HepG2 (cell line): ENCODE results near the gene TCAP. TPM values are rescaled to one million over a fixed set of nuclear protein-coding genes. Genes with fewer than 3 reads are reported as not detected.

Source experiments
- CENPT ChIP-seq: sonication (generic); formaldehyde crosslinking; IDR thresholded peaks from 2 replicates; pipeline ENCODE4 v1.8.0; 2022; ENCODE audit warnings: low read depth, mild to moderate bottlenecking, moderate library complexity, missing genetic modification reagents
- IKZF4 ChIP-seq: sonication (generic); formaldehyde crosslinking; IDR thresholded peaks from 2 replicates; pipeline ENCODE4 v1.5.1; 2020; ENCODE audit warnings: borderline replicate concordance, mild to moderate bottlenecking, low read depth, missing genetic modification reagents; ENCODE audit errors: not compliant biosample characterization
- MXI1 ChIP-seq: IDR thresholded peaks from 3 replicates; pipeline ENCODE4 v1.6.1; 2012; ENCODE audit warnings: low read depth, low read length, inconsistent platforms, borderline replicate concordance
- NFKB2 ChIP-seq: sonication (generic); formaldehyde crosslinking; IDR thresholded peaks from 2 replicates; pipeline ENCODE4 v1.4.0; 2020; ENCODE audit warnings: missing genetic modification reagents, borderline replicate concordance
- POLR2A ChIP-seq, 2 experiments: IDR thresholded peaks; 2 replicates each; pipeline ENCODE4 v1.6.1; 2011; ENCODE audit warnings: low read depth in 2 of 2, low read length in 2 of 2, mild to moderate bottlenecking in 1 of 2, moderate library complexity in 1 of 2; ENCODE audit not compliant: insufficient read depth in 1 of 2
- STAG1 ChIP-seq: sonication (generic); formaldehyde crosslinking; IDR thresholded peaks from 2 replicates; pipeline ENCODE4 v1.4.0; 2020; ENCODE audit warnings: missing genetic modification reagents
- XRCC5 ChIP-seq: fragments of 200-400 bp; formaldehyde crosslinking; optimal IDR thresholded peaks from 2 replicates; pipeline ENCODE3; 2017; ENCODE audit warnings: mild to moderate bottlenecking, low read length
- ZFP90 ChIP-seq: sonication (generic); formaldehyde crosslinking; IDR thresholded peaks from 2 replicates; pipeline ENCODE4 v1.8.0; 2022; ENCODE audit warnings: missing genetic modification reagents, mild to moderate bottlenecking, inconsistent platforms, borderline replicate concordance
- ZMAT5 ChIP-seq: sonication (generic); formaldehyde crosslinking; IDR thresholded peaks from 2 replicates; pipeline ENCODE4 v1.5.0; 2020; ENCODE audit warnings: mild to moderate bottlenecking, low read depth, missing genetic modification reagents, borderline replicate concordance
- ZNF264 ChIP-seq: sonication (generic); formaldehyde crosslinking; IDR thresholded peaks from 2 replicates; pipeline ENCODE4 v1.4.0; 2020; ENCODE audit warnings: missing genetic modification reagents
- ZNF354B ChIP-seq: sonication (generic); formaldehyde crosslinking; IDR thresholded peaks from 2 replicates; pipeline ENCODE4 v1.8.0; 2022; ENCODE audit warnings: mild to moderate bottlenecking, missing genetic modification reagents
- ZNF431 ChIP-seq: sonication (generic); formaldehyde crosslinking; IDR thresholded peaks from 2 replicates; pipeline ENCODE4 v1.9.0; 2022; ENCODE audit warnings: missing genetic modification reagents, low read depth, mild to moderate bottlenecking, borderline replicate concordance
- ZNF563 ChIP-seq: sonication (generic); formaldehyde crosslinking; IDR thresholded peaks from 2 replicates; pipeline ENCODE4 v1.8.0; 2022; ENCODE audit warnings: mild to moderate bottlenecking, moderate library complexity, missing genetic modification reagents
- ZNF841 ChIP-seq: sonication (generic); formaldehyde crosslinking; IDR thresholded peaks from 2 replicates; pipeline ENCODE4 v1.8.1; 2023; ENCODE audit warnings: missing genetic modification reagents, borderline replicate concordance
- polyA plus RNA-seq, 8 experiments: library from polyadenylated mRNA; depleted of rRNA in 3 of 8; stranded (reverse) in 7 of 8; unstranded in 1 of 8; fragments of >200 nt; fragmentation: Illumina TruSeq in 4 of 8; extraction: Trizol in 4 of 8; gene quantifications; 2 replicates each; pipeline versions ENCODE4 v1.2.1 to v1.2.3, GENCODE V29; 2011 to 2016; ENCODE audit warnings: low read depth in 4 of 8, missing spikeins in 1 of 8, mixed read lengths in 1 of 8; ENCODE audit not compliant: insufficient read depth in 1 of 8
- total RNA-seq, 5 experiments: library from RNA; depleted of rRNA; stranded (reverse); fragments of >200 nt; fragmentation: Illumina TruSeq; extraction: Trizol; gene quantifications; 2 replicates each; pipeline ENCODE4 v1.2.3, GENCODE V29; 2016; ENCODE audit warnings: low read depth in 1 of 5
- TF ChIP-seq, protein P1 (sequence below): sonication (generic); formaldehyde crosslinking; IDR thresholded peaks from 2 replicates; pipeline ENCODE4 v1.5.0; 2020; ENCODE audit warnings: mild to moderate bottlenecking, missing genetic modification reagents
- TF ChIP-seq, protein P2 (sequence below): sonication (generic); formaldehyde crosslinking; IDR thresholded peaks from 2 replicates; pipeline ENCODE4 v1.4.0; 2020; ENCODE audit warnings: missing genetic modification reagents, borderline replicate concordance
- TF ChIP-seq, protein P3 (sequence below): sonication (generic); formaldehyde crosslinking; IDR thresholded peaks from 2 replicates; pipeline ENCODE4 v1.4.0; 2020; ENCODE audit warnings: missing genetic modification reagents, low read depth, mild to moderate bottlenecking, borderline replicate concordance
- TF ChIP-seq, protein P4 (sequence below): IDR thresholded peaks from 2 replicates; pipeline ENCODE4 v1.6.1; 2018; ENCODE audit warnings: missing genetic modification reagents, mild to moderate bottlenecking, missing compliant biosample characterization

The TCAP gene
- total and polyA plus RNA-seq, 2 of the 13 experiments (the other 11 are each of a cell fraction or from before 2014, with no cell fraction given) = 0.24 to 0.65 TPM

GRCh38 chr17:39671651-39672521, 6.7 kb downstream of the TCAP start (continued):
- peak; percentile 54; the same call in 1 of the 2 replicates for TF ChIP-seq ZNF563 (CRISPR knock-in tag)
- TF ChIP-seq CENPT = peak; percentile 83; the same call in 1 of the 2 replicates
- peak; percentile 43 for TF ChIP-seq IKZF4 (CRISPR knock-in tag)
- peak; percentile 65; the same call in 1 of the 2 replicates for TF ChIP-seq ZFP90 (CRISPR knock-in tag)
- no peak; a peak in 2 of 4 replicates for TF ChIP-seq POLR2A (IDR thresholded peaks at IDR 0.05; ENCODE audit: insufficient read depth in 1 of 2, low read depth in 2 of 2, low read length in 2 of 2)
- TF ChIP-seq, protein P1, sequence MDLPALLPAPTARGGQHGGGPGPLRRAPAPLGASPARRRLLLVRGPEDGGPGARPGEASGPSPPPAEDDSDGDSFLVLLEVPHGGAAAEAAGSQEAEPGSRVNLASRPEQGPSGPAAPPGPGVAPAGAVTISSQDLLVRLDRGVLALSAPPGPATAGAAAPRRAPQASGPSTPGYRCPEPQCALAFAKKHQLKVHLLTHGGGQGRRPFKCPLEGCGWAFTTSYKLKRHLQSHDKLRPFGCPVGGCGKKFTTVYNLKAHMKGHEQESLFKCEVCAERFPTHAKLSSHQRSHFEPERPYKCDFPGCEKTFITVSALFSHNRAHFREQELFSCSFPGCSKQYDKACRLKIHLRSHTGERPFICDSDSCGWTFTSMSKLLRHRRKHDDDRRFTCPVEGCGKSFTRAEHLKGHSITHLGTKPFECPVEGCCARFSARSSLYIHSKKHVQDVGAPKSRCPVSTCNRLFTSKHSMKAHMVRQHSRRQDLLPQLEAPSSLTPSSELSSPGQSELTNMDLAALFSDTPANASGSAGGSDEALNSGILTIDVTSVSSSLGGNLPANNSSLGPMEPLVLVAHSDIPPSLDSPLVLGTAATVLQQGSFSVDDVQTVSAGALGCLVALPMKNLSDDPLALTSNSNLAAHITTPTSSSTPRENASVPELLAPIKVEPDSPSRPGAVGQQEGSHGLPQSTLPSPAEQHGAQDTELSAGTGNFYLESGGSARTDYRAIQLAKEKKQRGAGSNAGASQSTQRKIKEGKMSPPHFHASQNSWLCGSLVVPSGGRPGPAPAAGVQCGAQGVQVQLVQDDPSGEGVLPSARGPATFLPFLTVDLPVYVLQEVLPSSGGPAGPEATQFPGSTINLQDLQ (CRISPR knock-in tag) = no peak
- TF ChIP-seq, protein P2, sequence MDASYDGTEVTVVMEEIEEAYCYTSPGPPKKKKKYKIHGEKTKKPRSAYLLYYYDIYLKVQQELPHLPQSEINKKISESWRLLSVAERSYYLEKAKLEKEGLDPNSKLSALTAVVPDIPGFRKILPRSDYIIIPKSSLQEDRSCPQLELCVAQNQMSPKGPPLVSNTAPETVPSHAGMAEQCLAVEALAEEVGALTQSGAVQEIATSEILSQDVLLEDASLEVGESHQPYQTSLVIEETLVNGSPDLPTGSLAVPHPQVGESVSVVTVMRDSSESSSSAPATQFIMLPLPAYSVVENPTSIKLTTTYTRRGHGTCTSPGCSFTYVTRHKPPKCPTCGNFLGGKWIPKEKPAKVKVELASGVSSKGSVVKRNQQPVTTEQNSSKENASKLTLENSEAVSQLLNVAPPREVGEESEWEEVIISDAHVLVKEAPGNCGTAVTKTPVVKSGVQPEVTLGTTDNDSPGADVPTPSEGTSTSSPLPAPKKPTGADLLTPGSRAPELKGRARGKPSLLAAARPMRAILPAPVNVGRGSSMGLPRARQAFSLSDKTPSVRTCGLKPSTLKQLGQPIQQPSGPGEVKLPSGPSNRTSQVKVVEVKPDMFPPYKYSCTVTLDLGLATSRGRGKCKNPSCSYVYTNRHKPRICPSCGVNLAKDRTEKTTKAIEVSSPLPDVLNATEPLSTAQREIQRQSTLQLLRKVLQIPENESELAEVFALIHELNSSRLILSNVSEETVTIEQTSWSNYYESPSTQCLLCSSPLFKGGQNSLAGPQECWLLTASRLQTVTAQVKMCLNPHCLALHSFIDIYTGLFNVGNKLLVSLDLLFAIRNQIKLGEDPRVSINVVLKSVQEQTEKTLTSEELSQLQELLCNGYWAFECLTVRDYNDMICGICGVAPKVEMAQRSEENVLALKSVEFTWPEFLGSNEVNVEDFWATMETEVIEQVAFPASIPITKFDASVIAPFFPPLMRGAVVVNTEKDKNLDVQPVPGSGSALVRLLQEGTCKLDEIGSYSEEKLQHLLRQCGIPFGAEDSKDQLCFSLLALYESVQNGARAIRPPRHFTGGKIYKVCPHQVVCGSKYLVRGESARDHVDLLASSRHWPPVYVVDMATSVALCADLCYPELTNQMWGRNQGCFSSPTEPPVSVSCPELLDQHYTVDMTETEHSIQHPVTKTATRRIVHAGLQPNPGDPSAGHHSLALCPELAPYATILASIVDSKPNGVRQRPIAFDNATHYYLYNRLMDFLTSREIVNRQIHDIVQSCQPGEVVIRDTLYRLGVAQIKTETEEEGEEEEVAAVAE (CRISPR knock-in tag) = peak; percentile 45; the same call in 1 of the 2 replicates
- TF ChIP-seq ZNF431 = no peak
- TF ChIP-seq, protein P3, sequence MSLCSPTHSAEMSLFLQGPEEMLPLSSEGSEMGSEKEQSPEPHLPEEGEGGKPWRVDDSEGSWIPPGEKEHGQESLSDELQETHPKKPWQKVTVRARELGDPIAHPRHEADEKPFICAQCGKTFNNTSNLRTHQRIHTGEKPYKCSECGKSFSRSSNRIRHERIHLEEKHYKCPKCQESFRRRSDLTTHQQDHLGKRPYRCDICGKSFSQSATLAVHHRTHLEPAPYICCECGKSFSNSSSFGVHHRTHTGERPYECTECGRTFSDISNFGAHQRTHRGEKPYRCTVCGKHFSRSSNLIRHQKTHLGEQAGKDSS (CRISPR knock-in tag) = peak; percentile 91; the same call in 1 of the 2 replicates
- TF ChIP-seq XRCC5 = peak; percentile 90
- no peak for TF ChIP-seq ZNF841 (CRISPR knock-in tag)
- TF ChIP-seq, protein P4, sequence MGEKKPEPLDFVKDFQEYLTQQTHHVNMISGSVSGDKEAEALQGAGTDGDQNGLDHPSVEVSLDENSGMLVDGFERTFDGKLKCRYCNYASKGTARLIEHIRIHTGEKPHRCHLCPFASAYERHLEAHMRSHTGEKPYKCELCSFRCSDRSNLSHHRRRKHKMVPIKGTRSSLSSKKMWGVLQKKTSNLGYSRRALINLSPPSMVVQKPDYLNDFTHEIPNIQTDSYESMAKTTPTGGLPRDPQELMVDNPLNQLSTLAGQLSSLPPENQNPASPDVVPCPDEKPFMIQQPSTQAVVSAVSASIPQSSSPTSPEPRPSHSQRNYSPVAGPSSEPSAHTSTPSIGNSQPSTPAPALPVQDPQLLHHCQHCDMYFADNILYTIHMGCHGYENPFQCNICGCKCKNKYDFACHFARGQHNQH = peak; percentile 47; the same call in 1 of the 2 replicates
- TF ChIP-seq ZNF354B = no peak
- TF ChIP-seq ZMAT5 (CRISPR knock-in tag) = no peak
- peak; percentile 95; the same call in 1 of the 2 replicates for TF ChIP-seq NFKB2 (CRISPR knock-in tag)
- TF ChIP-seq ZNF264 (CRISPR knock-in tag) = no peak
- TF ChIP-seq STAG1 = peak; percentile 82
- TF ChIP-seq MXI1 = 0 out of 3 replicates have a peak, but pooled peaks have one; percentile 17
